GM11168 (cell line): ENCODE data around the gene ATOH7.
"Not testable (repeated sequence)": the region's sequence is repeated elsewhere in the genome, so short reads cannot be mapped to it uniquely, and the experiment has no call there.

ENCODE experiments used
- in situ Hi-C: fragments of 300-500 bp; cut with MboI; formaldehyde crosslinking; loops from one replicate; pipeline ENCODE4 v1.12.0; 2022; ENCODE audit warnings: low sequenced_read_pairs; ENCODE audit not compliant: unreplicated experiment

ATOH7 gene

DNA sequence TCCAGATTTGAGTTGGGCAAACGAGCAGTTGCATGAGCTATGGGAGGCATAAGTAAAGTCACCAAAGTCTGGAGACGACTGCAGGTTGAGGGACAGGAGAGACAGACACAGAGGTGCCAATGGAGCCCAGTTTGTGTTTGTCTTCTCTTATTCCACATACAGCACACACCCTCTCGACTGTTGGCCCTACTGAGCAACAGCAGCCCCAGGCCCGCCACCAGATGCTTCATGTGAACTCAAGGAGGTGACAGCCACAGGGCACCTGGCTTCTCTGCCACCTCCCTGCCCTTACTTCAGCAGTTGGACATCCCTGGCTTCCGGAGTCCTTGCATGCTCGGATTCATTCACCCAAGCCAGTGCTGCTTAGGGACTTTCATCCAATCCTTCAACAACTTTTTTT lies 6.5 kb upstream of the ATOH7 start:
- in situ Hi-C loops, result no loop called here

DNA sequence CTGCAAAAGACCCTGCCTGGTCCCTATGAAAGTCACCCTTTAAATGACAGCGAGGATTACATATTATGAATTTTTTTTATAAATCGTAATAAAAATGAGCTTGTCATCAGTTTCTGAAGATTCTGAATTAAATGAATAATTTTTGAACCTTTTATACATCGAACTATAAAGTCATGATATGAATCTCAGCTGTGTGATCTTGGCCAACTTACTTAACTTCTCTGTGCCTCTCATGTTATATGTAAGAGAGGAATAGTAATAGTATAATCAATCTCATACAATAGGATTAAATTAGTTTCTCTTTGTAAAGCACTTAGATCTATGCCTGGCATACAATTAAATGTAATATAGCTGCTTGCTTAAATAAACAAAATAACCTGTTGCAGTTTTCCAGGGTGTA lies 5.3 kb upstream of the ATOH7 start:
- in situ Hi-C loops, result no loop called here

DNA sequence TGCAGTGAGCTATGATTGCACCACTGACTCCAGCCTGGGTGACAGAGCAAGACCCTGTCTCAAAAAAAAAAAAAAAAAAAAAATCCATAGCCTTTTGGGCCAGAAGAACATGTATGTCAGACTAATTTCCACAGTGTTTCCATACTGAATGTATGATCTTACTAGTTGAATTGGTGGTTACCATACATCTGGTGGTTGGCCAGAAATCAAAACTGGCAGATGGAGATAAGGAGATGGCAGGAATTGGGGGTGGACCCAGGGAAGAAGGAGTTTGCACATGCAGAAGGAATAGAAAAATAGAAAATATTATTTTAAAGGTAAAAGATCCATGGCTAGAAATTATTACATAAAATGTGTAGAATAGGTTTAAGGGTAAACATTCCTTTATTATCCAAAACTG lies 3.7 kb upstream of the ATOH7 start:
- in situ Hi-C loops, result no loop called here

DNA sequence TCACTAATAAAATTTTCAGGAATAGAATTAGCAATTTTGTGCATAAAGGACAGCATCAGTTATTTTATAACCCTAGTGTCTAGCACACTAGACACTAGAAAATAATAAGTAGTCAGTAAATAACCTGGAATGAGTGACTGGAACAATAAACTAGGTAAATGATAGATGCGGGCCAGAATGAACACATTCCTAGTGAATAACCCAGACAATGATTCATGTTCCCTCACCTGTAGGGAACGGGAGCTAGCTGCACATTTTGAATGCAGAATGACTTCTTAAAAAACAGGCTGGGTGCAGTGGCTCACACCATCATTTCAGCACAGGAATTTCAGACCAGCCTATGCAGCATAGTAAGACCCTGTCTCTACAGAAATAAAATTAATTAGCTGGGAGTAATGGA lies 3.2 kb upstream of the ATOH7 start:
- in situ Hi-C loops, result no loop called here

DNA sequence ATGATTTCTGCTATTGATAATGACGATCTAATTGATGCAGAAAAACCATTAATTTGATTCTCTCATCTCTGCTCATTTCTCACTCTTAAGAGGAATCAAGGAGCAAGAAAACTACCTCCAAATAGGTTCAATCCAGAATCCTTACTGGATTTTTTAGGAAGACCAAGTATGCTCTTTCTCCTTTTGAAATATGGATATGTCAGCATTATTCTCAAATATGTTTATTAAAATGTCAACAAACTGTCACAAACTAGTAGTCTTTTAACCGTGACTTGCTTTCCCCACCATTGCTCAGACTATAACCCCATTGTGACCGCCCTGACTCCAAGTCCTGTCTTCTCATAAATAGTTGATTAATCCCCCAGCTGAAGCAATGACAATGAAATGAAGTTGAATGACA lies 1.1 kb upstream of the ATOH7 start:
- in situ Hi-C loops, result no loop called here

DNA sequence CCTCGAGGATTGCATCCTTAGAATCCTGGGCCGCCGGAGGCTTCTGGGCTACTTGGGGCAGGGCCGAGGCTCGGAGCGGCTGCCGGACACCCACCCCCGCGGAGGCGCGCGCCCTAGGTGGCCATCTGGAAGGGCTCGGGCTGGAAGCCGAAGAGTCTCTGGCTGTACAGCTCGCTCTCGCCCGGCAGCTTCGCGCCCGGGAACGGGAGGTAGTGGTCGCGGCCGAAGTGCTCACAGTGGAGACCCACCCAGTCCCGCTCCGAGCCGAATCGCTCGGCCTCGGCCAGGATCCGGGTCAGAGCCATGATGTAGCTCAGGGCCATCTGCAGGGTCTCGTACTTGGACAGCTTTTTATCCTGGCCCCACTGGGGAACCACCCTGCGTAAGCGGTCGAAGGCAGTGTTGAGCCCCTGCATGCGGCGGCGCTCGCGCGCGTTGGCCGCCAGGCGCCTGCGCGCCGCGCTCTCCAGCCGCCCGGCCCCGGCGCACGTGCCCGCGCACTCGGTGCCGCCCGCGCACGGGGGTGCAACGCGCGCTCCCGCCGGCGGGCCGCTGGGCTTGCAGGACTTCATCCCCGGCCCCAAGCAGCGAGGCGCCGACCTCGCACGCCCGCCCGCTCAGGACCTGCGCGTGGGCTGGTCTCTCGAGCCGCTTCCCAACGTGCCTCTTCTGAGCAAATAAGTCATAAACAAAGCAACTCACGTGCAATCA lies 652 bp downstream of the ATOH7 start:
- in situ Hi-C loops, result no loop called here

DNA sequence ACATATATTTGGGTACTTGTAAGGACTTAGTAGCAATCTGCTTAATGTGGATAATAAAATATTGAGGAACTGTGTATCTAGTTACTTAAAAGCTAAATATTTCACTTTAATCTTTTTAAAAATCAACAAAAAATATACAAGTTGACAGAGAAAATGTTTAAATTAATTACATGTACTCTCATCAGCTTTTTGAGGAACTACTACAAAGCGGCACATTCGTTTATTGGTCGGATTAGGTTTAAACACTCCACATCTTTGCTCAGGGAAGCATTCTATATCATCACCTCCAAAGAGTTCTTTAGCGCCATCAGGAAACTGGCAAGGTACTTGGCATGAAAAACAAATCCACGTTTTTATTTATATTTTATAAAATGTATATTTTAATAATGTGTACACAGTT lies 1.6 kb downstream of the ATOH7 start:
- in situ Hi-C loops, result no loop called here

DNA sequence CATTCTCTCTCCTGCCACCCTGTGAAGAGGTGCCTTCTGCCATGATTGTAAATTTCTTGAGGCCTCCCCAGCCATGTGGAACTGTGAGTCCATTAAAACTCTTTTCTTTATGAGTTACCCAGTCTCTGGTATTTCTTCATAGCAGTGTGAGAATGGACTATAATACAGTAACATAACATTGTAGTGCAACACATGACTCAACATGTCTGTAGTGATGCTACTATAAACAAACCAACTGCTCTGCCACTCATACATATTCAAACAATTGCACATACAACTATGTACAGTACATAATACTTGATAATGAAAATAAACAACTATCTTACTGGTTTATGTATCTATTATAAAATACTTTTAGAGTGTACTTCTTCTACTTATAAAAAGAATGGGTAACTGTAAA lies 7.1 kb downstream of the ATOH7 start:
- in situ Hi-C loops, result no loop called here

DNA sequence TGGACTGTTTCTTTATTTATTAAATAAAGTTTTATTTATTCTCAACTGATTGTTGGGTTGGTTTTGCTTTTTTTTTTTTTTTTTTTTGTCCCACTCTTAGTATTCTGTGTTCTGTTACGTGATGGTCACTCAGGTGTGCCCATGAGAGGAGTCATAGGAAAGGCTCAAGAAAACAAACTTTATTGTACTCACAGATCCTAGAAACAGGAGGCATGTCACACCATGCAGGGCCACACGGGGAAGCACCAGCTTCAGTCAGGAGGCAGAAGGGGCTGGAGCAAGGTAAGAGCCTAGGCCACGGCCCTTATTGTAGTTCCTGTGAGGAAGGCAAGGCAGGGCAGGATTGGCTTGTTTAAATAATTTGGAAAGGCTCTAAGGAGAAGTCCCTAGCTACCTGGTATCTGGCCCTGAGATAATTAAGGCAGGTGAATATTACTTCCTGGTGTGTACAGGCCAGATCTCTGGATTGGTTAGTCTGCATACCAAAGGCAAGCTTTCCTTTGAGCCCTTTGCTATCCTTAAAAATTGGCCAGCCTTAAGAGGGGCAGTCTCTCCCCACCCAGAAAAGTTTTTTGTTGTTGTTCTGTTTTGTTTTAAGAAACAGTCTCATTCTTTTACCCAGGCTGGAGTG lies 8.3 kb downstream of the ATOH7 start:
- in situ Hi-C loops, result no loop called here

DNA sequence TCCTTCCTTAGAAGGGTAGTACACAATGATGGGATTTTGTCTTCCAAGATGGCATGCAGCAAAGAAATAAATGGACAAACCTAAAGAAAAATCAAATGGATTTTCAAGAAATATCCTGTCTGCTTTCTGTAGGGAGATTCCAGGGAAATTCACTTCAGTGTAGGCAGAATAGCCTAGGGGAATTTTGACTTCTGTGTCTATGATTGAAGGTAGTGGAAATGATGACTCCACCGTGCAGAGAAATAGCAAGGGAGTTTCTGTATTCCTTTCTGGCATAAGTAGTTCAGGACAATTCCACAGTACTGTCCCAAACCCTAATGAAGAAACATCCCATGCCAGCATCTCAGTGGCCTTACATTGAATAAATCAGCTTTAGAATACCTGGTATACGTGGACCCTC lies 9.5 kb downstream of the ATOH7 start:
- in situ Hi-C loops, result no loop called here

DNA sequence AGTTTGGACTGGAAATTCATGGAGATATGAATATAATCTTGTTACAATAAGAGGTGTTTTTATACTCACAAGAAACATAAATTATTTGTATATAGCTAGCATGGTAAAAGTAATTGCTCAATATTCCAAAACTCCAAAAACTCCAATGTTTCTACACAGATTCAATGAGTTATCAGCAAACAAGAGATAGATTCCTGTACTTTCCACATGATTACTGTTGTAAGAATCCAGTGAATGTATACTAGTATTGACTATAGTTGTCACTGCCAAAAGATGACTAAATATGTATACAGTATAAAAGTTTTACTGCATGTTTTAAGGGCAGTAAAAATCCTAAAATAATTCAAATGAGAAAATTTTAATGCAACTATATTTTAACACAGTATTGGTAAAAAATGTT lies 10.7 kb downstream of the ATOH7 start:
- in situ Hi-C loops, result no loop called here

DNA sequence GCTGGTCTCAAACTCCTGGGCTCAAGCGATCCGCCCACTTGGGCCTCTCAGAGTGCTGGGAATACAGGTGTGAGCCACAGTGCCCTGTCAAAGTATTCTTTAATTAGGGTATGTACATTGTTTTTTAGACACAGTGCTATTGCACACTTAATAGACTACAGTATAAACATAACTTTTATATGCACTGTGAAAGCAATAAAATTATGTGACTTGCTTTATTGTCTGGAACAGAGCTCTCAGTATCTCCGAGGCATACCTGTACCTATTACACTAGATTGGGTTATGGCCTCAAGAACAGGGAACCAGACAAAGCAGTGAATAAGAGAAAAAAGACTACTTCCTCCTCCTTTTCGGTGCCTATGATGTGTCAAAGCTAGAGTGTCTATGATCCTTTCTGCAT lies 13.1 kb downstream of the ATOH7 start:
- in situ Hi-C loops, result no loop called here

DNA sequence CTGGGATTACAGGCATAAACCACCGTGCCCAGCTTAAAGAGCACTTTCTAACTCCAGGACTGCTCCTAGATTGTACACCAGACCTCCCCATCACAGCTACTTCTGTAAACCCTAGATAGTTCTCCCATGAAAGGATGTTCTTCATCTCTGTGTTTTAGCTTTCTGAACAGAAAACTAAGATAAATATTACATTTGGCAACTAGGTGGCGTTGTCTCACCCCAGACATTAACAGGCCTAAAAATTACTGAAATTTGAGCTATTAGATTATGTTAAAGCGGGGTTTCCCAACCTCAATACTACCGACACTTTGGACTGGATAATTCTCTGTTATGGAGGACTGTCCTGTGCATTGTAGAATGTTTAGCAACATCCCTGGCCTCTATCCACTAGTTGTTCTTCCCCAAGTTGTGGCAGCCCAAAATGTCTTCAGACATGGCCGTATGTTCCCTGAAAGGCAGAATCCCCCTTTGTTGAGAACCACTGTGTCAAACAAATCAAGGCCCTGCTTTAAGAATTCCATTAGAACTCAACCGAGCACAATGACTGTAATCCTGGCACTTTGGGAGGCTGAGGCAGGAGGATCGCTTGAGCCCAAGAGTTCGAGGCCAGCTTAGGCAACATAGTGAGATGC lies 19.1 kb downstream of the ATOH7 start:
- in situ Hi-C loops, result loop anchor here (5.0 kb wide), 1 partner anchor 94 kb away; no protein-coding TSS in a partner anchor

DNA sequence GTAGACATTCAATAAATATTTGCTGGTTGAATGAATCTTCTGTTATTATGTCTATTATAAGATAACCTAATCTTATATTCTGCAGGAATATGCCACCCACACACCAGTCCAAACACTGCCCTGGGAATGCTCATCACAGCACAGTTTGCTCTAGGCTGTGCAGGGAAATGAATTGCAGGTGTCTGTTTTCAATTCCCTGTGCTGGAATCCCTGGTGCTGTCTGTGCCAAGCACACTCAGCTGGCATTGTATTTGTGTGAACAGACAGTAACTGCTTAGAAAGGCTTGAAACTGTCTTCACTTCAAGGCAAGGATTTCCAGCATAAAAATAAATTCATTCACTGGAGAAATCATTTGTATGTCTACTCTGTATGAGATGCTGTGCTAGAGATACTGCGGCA lies 20.2 kb downstream of the ATOH7 start:
- in situ Hi-C loops, result loop anchor here (5.0 kb wide), 1 partner anchor 96 kb away; no protein-coding TSS in a partner anchor

DNA sequence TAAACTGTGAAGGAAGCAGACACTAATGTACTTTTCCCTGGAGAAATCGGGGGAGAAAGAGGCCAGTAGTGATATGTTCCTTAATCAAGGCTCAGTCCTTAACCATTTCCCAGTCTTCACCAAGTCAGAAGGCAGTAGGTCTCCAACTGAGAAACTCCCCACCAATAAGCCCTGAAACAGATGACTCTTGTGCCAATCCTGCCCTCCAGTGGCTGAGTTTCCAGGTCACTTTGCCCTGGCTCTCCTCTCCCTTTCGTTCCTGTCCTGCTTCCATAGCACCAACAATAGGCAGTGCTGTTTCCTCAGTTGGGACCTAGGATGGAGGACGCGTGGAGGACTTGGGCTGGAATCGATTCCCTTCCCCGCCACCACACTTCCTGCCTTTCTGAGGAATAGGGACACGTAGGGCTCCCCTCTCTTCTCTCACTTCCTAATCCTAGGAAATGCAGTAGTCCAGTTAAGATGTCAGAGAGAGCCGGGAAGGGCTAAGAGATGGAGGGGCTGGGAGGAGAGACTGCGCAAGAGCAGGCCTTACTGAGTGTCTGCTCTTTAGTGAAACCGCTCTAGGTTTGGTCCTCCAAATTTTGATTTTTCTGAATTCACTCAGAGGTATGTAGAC lies 23.4 kb downstream of the ATOH7 start:
- in situ Hi-C loops, result no loop called here

DNA sequence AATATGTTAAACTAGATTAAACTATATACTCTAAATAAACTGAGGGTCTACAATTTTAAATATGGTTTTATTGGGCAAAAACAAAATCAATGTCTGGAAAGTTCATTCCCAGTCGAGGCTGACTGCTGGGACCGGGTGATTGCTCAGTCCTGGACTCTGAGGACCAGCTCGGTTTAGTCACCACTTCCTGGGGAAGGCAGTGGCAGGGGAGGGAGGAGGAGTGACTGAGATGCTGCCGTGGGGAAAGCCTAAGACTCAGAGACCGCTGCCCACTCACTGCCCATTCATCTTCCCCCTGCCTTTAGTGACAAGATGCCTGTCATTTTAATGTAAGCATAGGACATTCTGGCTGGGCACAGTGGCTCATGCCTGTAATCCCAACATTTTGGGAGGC lies 29.0 kb downstream of the ATOH7 start:
- in situ Hi-C loops, result no loop called here

DNA sequence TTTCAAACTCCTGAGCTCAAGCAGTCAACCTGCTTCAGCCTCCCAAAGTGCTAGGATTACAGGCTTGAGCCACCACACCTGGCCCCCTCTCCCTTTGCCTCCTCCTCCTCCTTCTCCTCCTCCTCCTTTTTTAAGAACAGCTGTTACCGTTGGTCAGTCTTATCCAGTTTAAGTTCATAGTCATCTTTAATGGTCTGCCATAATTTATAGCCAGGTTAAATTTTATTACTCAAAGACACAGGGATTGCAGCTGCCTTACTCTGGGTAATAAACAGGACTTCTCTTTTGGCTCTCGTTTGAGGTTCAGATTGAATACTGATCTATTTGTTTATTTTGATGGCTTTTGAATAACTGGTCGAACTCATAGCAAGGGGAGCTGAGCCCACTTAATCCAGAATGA lies 35.2 kb downstream of the ATOH7 start:
- in situ Hi-C loops, result no loop called here

DNA sequence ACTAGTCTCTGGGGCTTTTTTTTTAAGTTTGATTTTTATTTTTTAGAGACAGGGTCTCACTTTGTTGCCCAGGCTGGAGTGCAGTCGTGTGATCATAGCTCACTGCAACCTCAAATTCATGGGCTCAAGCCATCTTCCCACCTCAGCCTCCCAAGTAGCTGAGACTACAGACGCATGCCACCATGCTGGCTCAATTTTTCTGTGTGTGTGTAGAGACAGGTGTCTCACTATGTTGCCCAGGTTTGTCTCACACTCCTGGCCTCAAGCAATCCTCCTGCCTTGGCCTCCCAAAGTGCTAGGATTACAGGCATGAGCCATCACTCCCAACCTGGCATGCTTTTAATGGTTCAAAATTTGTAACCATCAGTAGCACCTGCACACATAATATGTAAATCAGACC lies 36.1 kb downstream of the ATOH7 start:
- in situ Hi-C loops, result not testable (repeated sequence)

DNA sequence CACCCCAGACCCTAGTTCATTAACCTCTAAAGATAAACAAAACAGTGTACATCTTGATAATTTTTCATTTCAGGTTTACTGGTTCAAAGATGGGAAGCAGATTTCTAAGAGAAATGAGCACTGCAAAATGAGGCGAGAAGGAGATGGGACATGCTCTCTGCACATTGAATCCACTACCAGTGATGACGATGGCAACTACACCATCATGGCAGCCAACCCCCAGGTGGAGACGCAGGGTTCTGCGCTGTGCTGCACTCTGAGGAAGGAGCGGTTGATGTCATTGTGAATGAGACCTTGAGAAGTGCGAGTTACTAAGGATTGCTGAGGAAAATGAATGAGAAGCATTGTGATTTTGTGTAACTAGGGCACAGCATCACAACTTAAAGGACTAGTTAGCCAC lies 37.6 kb downstream of the ATOH7 start:
- in situ Hi-C loops, result no loop called here

DNA sequence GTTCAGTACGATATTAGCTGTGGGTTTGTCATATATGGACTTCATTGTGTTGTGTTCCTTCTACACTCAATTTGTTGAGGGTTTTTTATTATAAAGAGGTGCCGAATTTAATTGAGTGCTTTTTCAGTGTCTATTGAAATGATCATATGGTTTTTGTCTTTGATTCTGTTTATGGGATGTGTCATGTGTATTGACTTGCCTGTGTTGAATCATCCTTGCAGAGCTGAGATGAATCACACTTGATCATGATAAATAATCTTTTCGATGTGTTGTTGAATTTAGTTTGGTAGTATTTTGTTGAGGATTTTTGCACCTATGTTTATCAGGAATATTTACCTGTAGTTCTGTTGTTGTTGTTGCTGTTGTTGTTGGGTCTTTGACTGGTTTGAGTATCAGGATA lies 39.8 kb downstream of the ATOH7 start:
- in situ Hi-C loops, result no loop called here

DNA sequence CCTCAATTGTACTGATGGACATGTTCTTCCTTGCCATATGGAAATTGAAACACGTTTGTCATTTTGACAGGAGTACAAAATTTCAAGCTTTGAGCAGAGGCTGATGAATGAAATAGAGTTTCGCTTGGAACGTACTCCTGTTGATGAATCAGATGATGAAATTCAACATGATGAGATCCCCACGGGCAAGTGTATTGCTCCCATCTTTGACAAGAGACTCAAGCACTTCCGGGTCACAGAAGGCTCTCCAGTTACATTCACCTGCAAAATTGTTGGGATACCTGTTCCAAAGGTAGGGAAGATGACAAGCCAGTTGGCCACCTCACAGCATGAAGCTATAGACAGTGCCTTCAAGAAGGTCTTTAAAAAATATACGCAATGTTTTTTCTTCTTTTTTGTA lies 43.1 kb downstream of the ATOH7 start:
- in situ Hi-C loops, result no loop called here
